ENCODE measurements around the gene CYGB.

DNA sequence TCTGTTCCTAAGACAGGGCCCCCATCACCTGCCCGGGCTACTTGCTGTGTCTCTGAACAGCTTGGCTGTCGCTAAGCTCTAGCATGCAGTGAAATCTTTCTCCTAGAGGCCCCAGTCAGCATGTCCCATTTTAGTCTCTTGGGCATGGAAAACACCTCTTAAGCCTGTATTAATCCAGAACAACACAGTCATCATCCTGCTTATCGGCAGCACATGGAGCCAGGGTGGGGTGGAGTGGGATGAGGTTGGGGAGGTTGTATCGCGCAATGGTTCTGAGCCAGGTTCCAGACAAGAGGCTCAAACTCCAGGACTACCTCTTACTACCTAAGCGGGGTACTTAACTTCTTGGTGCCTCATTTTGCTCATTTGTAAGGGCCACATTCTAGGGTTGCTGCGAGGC lies 40.4 kb upstream of the CYGB start:
- no peak for TF ChIP-seq CTCF (IDR thresholded peaks at IDR 0.05; ENCODE audit: insufficient read depth, low read length, poor library complexity, severe bottlenecking)
- no peak for TF ChIP-seq EZH2phosphoT487 (conservative IDR thresholded peaks at IDR 0.05; ENCODE audit: low read length)
